Gastroesophageal sphincter (tissue), 4 donors: ENCODE results near the gene FCHO2. TPM values are rescaled to one million over a fixed set of nuclear protein-coding genes. Genes with fewer than 3 reads are reported as not detected.
"Not testable (repeated sequence)": the region's sequence is repeated elsewhere in the genome, so short reads cannot be mapped to it uniquely, and the experiment has no call there.

Source experiments
- ATAC-seq: fragments of 150-250 bp; one replicate; pipeline ENCODE4 v1.9.1; 2016; ENCODE audit warnings: mild to moderate bottlenecking, moderate library complexity
- H3K27ac ChIP-seq, 4 donors: fragments of 200-600 bp; sonication (generic) in 3 of 4; 1 replicate in 3 of 4; 2 replicates in 1 of 4; pipeline ENCODE4 v1.5.1; 2016 to 2019
- H3K27me3 ChIP-seq: fragments of 200-600 bp; sonication (generic); one replicate; pipeline ENCODE4 v1.5.1; 2019
- H3K36me3 ChIP-seq, 2 donors: fragments of 200-600 bp; sonication (generic); one replicate each; pipeline ENCODE4 v1.5.1; 2019; ENCODE audit warnings: control low read depth in 1 of 2
- H3K4me1 ChIP-seq, 3 donors: fragments of 200-600 bp; sonication (generic); 1 replicate in 2 of 3; 2 replicates in 1 of 3; pipeline ENCODE4 v1.5.1; 2016 to 2019; ENCODE audit warnings: control low read depth in 2 of 3
- H3K4me3 ChIP-seq, 2 donors: fragments of 200-600 bp; sonication (generic); one replicate each; pipeline ENCODE4 v1.5.1; 2019; ENCODE audit warnings: mild to moderate bottlenecking in 1 of 2, moderate library complexity in 1 of 2
- H3K9me3 ChIP-seq, 3 donors: fragments of 200-600 bp; sonication (generic); one replicate each; pipeline ENCODE4 v1.5.1; 2017 to 2019; ENCODE audit warnings: control low read depth in 2 of 3
- CTCF ChIP-seq, 4 experiments: fragments of 200-600 bp in 2 of 4; fragments of 450-650 bp in 2 of 4; sonication (generic) in 1 of 4; IDR thresholded peaks; one replicate each; pipeline ENCODE4 v1.5.1; 2017 to 2019; ENCODE audit warnings: antibody characterized with exemption in 4 of 4, mild to moderate bottlenecking in 2 of 4, moderate library complexity in 2 of 4
- EP300 ChIP-seq: sonication (generic); formaldehyde crosslinking; IDR thresholded peaks from one replicate; pipeline ENCODE4 v1.6.1; 2017; ENCODE audit warnings: antibody characterized with exemption, mild to moderate bottlenecking
- POLR2A ChIP-seq, 2 donors: fragments of 450-650 bp; IDR thresholded peaks; one replicate each; pipeline ENCODE4 v1.6.1; 2017; ENCODE audit warnings: antibody characterized with exemption in 2 of 2, mild to moderate bottlenecking in 2 of 2, moderate library complexity in 1 of 2
- POLR2AphosphoS5 ChIP-seq: sonication (generic); formaldehyde crosslinking; IDR thresholded peaks from one replicate; pipeline ENCODE4 v1.6.1; 2017; ENCODE audit warnings: antibody characterized with exemption
- WGBS, 2 donors: methylation state at CpG; one replicate each; pipeline ENCODE4 v1.1.5; 2018; ENCODE audit warnings: low coverage in 1 of 2; 5-methylcytosine and 5-hydroxymethylcytosine counted together
- total RNA-seq, 4 donors: library from RNA; depleted of rRNA; stranded (reverse); fragments of >200 nt; gene quantifications; one replicate each; pipeline ENCODE4 v1.1.0, GENCODE V29; 2016

FCHO2 gene
- total RNA-seq, 4 donors from 2014 or later = 27.3 to 36.3 (median 30.1) TPM

GRCh38 chr5:72920690-72921502 is 34.9 kb upstream of the FCHO2 start:
- TF ChIP-seq CTCF (IDR thresholded peaks at IDR 0.05) (peak in 2 of 4 experiments; percentile 3 to 27), POLR2A (IDR thresholded peaks at IDR 0.05) (no peak), POLR2AphosphoS5 (no peak), EP300 (no peak)
- Histone ChIP-seq H3K9me3 (no peaks in the 10 kb centered on the region), H3K4me3 (no peak overlapping the region), H3K36me3 (no peaks in the 10 kb centered on the region), H3K27me3 (no peaks in the 10 kb centered on the region), H3K4me1 (no peaks in the 10 kb centered on the region), H3K27ac (no peak overlapping the region)
- no peak for ATAC-seq
- WGBS, 2 donors = 17 to 19% methylated on average over 4 of the region's 4 CpGs

GRCh38 chr5:72921886-72922285 is 34.0 kb upstream of the FCHO2 start:
- WGBS, 2 donors = 75 to 89% methylated on average over 2 of the region's 2 CpGs
- TF ChIP-seq POLR2A (IDR thresholded peaks at IDR 0.05) (no peak), CTCF (IDR thresholded peaks at IDR 0.05) (no peak), EP300 (no peak), POLR2AphosphoS5 (no peak)
- Histone ChIP-seq H3K9me3 (no peaks in the 10 kb centered on the region), H3K4me3 (no peak overlapping the region), H3K27me3 (no peaks in the 10 kb centered on the region), H3K4me1 (no peaks in the 10 kb centered on the region), H3K36me3 (no peaks in the 10 kb centered on the region), H3K27ac (no peak overlapping the region)
- no peak for ATAC-seq

- Histone ChIP-seq H3K9me3 (no peaks in the 10 kb centered on the region), H3K4me1 (no peaks in the 10 kb centered on the region), H3K27ac (no peak overlapping the region), H3K4me3 (no peak overlapping the region), H3K27me3 (no peaks in the 10 kb centered on the region), H3K36me3 (no peaks in the 10 kb centered on the region)
- WGBS, 2 donors = 50 to 92% methylated on average over 1 of the region's 1 CpG
- TF ChIP-seq EP300 (no peak), CTCF (IDR thresholded peaks at IDR 0.05) (no peak), POLR2A (IDR thresholded peaks at IDR 0.05) (no peak)
- ATAC-seq = no peak
Observed at GRCh38 chr5:72922422-72922821, 33.4 kb upstream of the FCHO2 start.

GRCh38 chr5:72925336-72926010 is 30.4 kb upstream of the FCHO2 start:
- no peak overlapping the region for H3K4me3 ChIP-seq
- TF ChIP-seq POLR2A (IDR thresholded peaks at IDR 0.05) (no peak), CTCF (IDR thresholded peaks at IDR 0.05) (no peak), POLR2AphosphoS5 (no peak)
- no peak for ATAC-seq
- H3K36me3 ChIP-seq = no peaks in the 10 kb centered on the region
- WGBS, 2 donors = 93% methylated on average over 5 of the region's 33 CpGs; no CpG with 5 or more reads in 1 of the 2 donors
- no peaks in the 10 kb centered on the region for H3K9me3 ChIP-seq
- no peaks in the 10 kb centered on the region for H3K4me1 ChIP-seq
- H3K27me3 ChIP-seq = no peaks in the 10 kb centered on the region
- H3K27ac ChIP-seq = no peak overlapping the region

- peaks cover 0 to 11% (median 0%) of the 10 kb centered on the region in 3 donors for H3K4me1 ChIP-seq
- 100% methylated on average over 2 of the region's 2 CpGs; no CpG with 5 or more reads in 1 of the 2 donors for WGBS, 2 donors
- not testable (repeated sequence) for ATAC-seq, H3K9me3 ChIP-seq, H3K27me3 ChIP-seq, H3K27ac ChIP-seq, H3K36me3 ChIP-seq, H3K4me3 ChIP-seq
Observed at GRCh38 chr5:72932686-72933085, 23.2 kb upstream of the FCHO2 start.

- H3K9me3 ChIP-seq, H3K36me3 ChIP-seq, ATAC-seq, H3K27ac ChIP-seq, H3K27me3 ChIP-seq, H3K4me3 ChIP-seq: not testable (repeated sequence)
- H3K4me1 ChIP-seq = peaks cover 0 to 15% (median 0%) of the 10 kb centered on the region in 3 donors
- WGBS, 2 donors = no CpG with 5 or more reads among the region's 32 CpGs
Observed at GRCh38 chr5:72934953-72935725, 20.7 kb upstream of the FCHO2 start.
